IMR-90 (cell line): ENCODE measurements around the gene TRPM1. TPM values are rescaled to one million over a fixed set of nuclear protein-coding genes. Genes with fewer than 3 reads are reported as not detected.

ENCODE experiments used
- ATAC-seq: fragments of 200-7000 bp; cut with Tn5 transposase; 2 replicates; pipeline ENCODE4 v1.9.1; 2020; ENCODE audit warnings: low read depth, mild to moderate bottlenecking, moderate library complexity
- BruUV-seq: library from RNA; stranded (reverse); fragments of 400-500 nt; replicated peaks from 2 replicates; lab custom pipeline; 2021; lab: Mats Ljungman, UMichigan
- CTCF ChIA-PET: fragments of 300-600 bp; formaldehyde crosslinking; extraction: SDS; loops from one replicate; lab custom pipeline; 2021; ENCODE audit warnings: antibody characterized with exemption; lab: Yijun Ruan, JAX
- POLR2A ChIA-PET: fragments of 300-600 bp; sonication (Branson Sonifier 250); formaldehyde crosslinking; loops from one replicate; lab custom pipeline; 2022; ENCODE audit warnings: antibody characterized with exemption; ENCODE audit not compliant: unreplicated experiment; lab: Charles Lee
- DNase-seq: peaks from one replicate; pipeline ENCODE4 v3.0.0; 2013
- H2AFZ ChIP-seq: replicated peaks from 2 replicates; pipeline ENCODE3; 2013; ENCODE audit warnings: low read length, mild to moderate bottlenecking; ENCODE audit not compliant: poor library complexity
- H2AK5ac ChIP-seq: 2 replicates; pipeline ENCODE4 v1.6.1; 2013; ENCODE audit warnings: low read depth, low read length, inconsistent platforms
- H2AK9ac ChIP-seq: replicated peaks from 2 replicates; pipeline ENCODE3; 2013; ENCODE audit warnings: mild to moderate bottlenecking, low read depth, low read length, moderate library complexity; ENCODE audit not compliant: poor library complexity
- H2BK120ac ChIP-seq: 2 replicates; pipeline ENCODE4 v1.6.1; 2013; ENCODE audit warnings: low read depth, low read length, inconsistent platforms
- H2BK15ac ChIP-seq: 3 replicates; pipeline ENCODE4 v1.6.1; 2013; ENCODE audit warnings: low read depth, low read length, inconsistent platforms
- H2BK20ac ChIP-seq: 2 replicates; pipeline ENCODE4 v1.6.1; 2013; ENCODE audit warnings: low read depth, mild to moderate bottlenecking, inconsistent platforms, low read length, moderate library complexity
- H2BK5ac ChIP-seq: 2 replicates; pipeline ENCODE4 v1.6.1; 2013; ENCODE audit warnings: mild to moderate bottlenecking, low read depth, low read length, inconsistent platforms; ENCODE audit not compliant: poor library complexity, severe bottlenecking
- H3K14ac ChIP-seq: replicated peaks from 2 replicates; pipeline ENCODE4 v1.6.1; 2013; ENCODE audit warnings: low read depth, low read length, inconsistent platforms
- H3K18ac ChIP-seq: 2 replicates; pipeline ENCODE4 v1.6.1; 2013; ENCODE audit warnings: low read depth, low read length, control low read depth
- H3K23ac ChIP-seq: 2 replicates; pipeline ENCODE4 v1.6.1; 2013; ENCODE audit warnings: low read depth, low read length, inconsistent platforms
- H3K27ac ChIP-seq: 2 replicates; pipeline ENCODE4 v1.5.1; 2013; ENCODE audit warnings: mild to moderate bottlenecking, control low read depth, low read length; ENCODE audit not compliant: insufficient read depth
- H3K27me3 ChIP-seq: 2 replicates; pipeline ENCODE4 v1.6.1; 2013; ENCODE audit warnings: low read length; ENCODE audit not compliant: control insufficient read depth, insufficient read depth
- H3K36me3 ChIP-seq: 2 replicates; pipeline ENCODE4 v1.6.1; 2013; ENCODE audit warnings: low read length, mixed read lengths; ENCODE audit not compliant: control insufficient read depth, insufficient read depth
- H3K4ac ChIP-seq: 2 replicates; pipeline ENCODE4 v1.6.1; 2013; ENCODE audit warnings: low read depth, low read length, inconsistent platforms
- H3K4me1 ChIP-seq: 2 replicates; pipeline ENCODE4 v1.6.1; 2013; ENCODE audit warnings: low read length, mixed read lengths; ENCODE audit not compliant: control insufficient read depth, insufficient read depth
- H3K4me2 ChIP-seq: 2 replicates; pipeline ENCODE4 v1.6.1; 2013; ENCODE audit warnings: low read depth, mild to moderate bottlenecking, control low read depth, low read length, moderate library complexity
- H3K4me3 ChIP-seq: 2 replicates; pipeline ENCODE4 v1.5.1; 2013; ENCODE audit warnings: low read depth, mild to moderate bottlenecking, control low read depth, low read length, moderate library complexity; ENCODE audit not compliant: insufficient read depth
- H3K56ac ChIP-seq: 2 replicates; pipeline ENCODE4 v1.6.1; 2013; ENCODE audit warnings: low read length, inconsistent platforms; ENCODE audit not compliant: insufficient read depth; ENCODE audit errors: extremely low read depth
- H3K79me1 ChIP-seq, 2 experiments: 2 replicates each; pipeline ENCODE4 v1.6.1; 2013; ENCODE audit warnings: low read length in 2 of 2, inconsistent platforms in 1 of 2, low read depth in 1 of 2
- H3K9ac ChIP-seq: 2 replicates; pipeline ENCODE4 v1.6.1; 2013; ENCODE audit warnings: low read depth, low read length, control low read depth
- H3K9me1 ChIP-seq: 2 replicates; pipeline ENCODE4 v1.6.1; 2013; ENCODE audit warnings: low read length, inconsistent platforms; ENCODE audit not compliant: insufficient read depth
- H3K9me3 ChIP-seq: 2 replicates; pipeline ENCODE4 v1.6.1; 2013; ENCODE audit warnings: low read length; ENCODE audit not compliant: control insufficient read depth, insufficient read depth
- H4K20me1 ChIP-seq: 2 replicates; pipeline ENCODE4 v1.6.1; 2013; ENCODE audit warnings: low read length, inconsistent platforms; ENCODE audit not compliant: insufficient read depth
- H4K5ac ChIP-seq: 2 replicates; pipeline ENCODE4 v1.6.1; 2013; ENCODE audit warnings: mild to moderate bottlenecking, low read depth, low read length, control low read depth
- H4K8ac ChIP-seq, 2 experiments: 2 replicates each; pipeline ENCODE4 v1.6.1; 2013; ENCODE audit warnings: low read depth in 2 of 2, low read length in 2 of 2, control low read depth in 1 of 2, inconsistent platforms in 1 of 2
- H4K91ac ChIP-seq: 2 replicates; pipeline ENCODE4 v1.6.1; 2013; ENCODE audit warnings: low read depth, low read length, inconsistent platforms; ENCODE audit not compliant: insufficient read depth
- CEBPB ChIP-seq: IDR thresholded peaks from 2 replicates; pipeline ENCODE4 v1.6.1; 2012; ENCODE audit warnings: low read depth, low read length, improper control_type of control experiment
- MAZ ChIP-seq: IDR thresholded peaks from 2 replicates; pipeline ENCODE4 v1.6.1; 2012; ENCODE audit warnings: low read depth, mild to moderate bottlenecking, low read length, improper control_type of control experiment, moderate library complexity, borderline replicate concordance
- WGBS, 2 experiments: methylation state at CpG; one replicate each; pipeline versions ENCODE4 v1.1.5 to v1.1.7; 2013; ENCODE audit warnings: missing lambda C conversion rate in 2 of 2; ENCODE audit not compliant: insufficient read length in 1 of 2; ENCODE audit errors: extremely low coverage in 2 of 2; 5-methylcytosine and 5-hydroxymethylcytosine counted together
- dilution Hi-C: fragments of 300-500 bp; cut with HindIII; formaldehyde crosslinking; loops from one replicate; pipeline ENCODE4 v1.14.3; 2018; ENCODE audit warnings: low sequenced_read_pairs; ENCODE audit not compliant: unreplicated experiment
- in situ Hi-C: fragments of 300-500 bp; cut with MboI; formaldehyde crosslinking; loops from 3 replicates; pipeline ENCODE4 v1.14.3; 2019; ENCODE audit warnings: low sequenced_read_pairs, inconsistent platforms, mixed read lengths
- intact Hi-C: fragments of 100-400 bp; cut with micrococcal nuclease; formaldehyde crosslinking; loops from 2 replicates; pipeline ENCODE4 v1.10.0; 2022
- polyA plus RNA-seq, 3 experiments: library from polyadenylated mRNA; depleted of rRNA; stranded (reverse); fragments of >200 nt; gene quantifications; 2 replicates each; pipeline ENCODE4 v1.2.3, GENCODE V29; 2012; ENCODE audit warnings: low replicate concordance in 1 of 3
- total RNA-seq: library from RNA; depleted of rRNA; stranded (reverse); fragments of >200 nt; gene quantifications from 2 replicates; pipeline ENCODE4 v1.2.3, GENCODE V29; 2012

Gene TRPM1
- total and polyA plus RNA-seq, 2 of the 4 experiments (the other 2 are of a cell fraction): not detected

DNA sequence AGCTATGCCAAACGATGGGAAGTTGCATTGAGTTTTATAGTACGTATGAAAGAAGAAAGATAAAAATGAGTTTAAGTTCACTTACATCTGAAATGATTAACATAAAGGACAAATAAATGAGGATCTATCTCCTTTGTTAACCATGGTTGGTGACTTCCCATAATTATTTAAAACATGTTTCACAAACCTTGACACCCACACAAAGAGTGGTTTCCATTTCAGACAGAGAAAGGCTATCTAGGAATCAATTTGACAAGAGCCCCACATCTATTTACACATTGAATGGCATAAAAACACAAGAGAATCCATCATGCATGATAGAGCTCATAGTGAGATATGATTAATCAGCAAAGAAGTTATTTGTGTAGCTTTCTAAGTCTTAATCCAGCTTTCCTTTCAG is 95.9 kb downstream of the TRPM1 start:
- no peaks in the 10 kb centered on the region for H4K20me1 ChIP-seq
- H2BK120ac ChIP-seq: no peak overlapping the region
- no peak for DNase-seq
- ChIA-PET CTCF (interaction anchor here (1.1 kb wide), 1 partner anchor 11 kb away, joined by 6 read pairs; no protein-coding TSS in a partner anchor), POLR2A (no interaction called here)
- H3K9me1 ChIP-seq: peaks cover 2% of the 10 kb centered on the region; the same call in 1 of the 2 replicates
- no peak overlapping the region for H2AFZ ChIP-seq
- H3K9me3 ChIP-seq: no peaks in the 10 kb centered on the region
- H3K4me2 ChIP-seq: no peak overlapping the region
- no peaks in the 10 kb centered on the region for H3K36me3 ChIP-seq
- intact Hi-C loops: no loop called here
- peaks cover 2% of the 10 kb centered on the region for H3K4me1 ChIP-seq
- no peak overlapping the region for H3K23ac ChIP-seq
- no peak overlapping the region for H3K27ac ChIP-seq
- no peak overlapping the region for H3K4ac ChIP-seq
- no CpG with 5 or more reads among the region's 2 CpGs for WGBS, 2 experiments
- dilution Hi-C loops: no loop called here
- in situ Hi-C loops: no loop called here
- no peak overlapping the region for H2BK15ac ChIP-seq
- no peak overlapping the region for H3K4me3 ChIP-seq
- no peak for ATAC-seq
- no peak overlapping the region for H2AK9ac ChIP-seq
- H3K27me3 ChIP-seq: peaks cover 4% of the 10 kb centered on the region
- no peak overlapping the region for H4K91ac ChIP-seq
- BruUV-seq: no TSS peak
- no peak overlapping the region for H3K56ac ChIP-seq
- H3K9ac ChIP-seq: no peak overlapping the region
- TF ChIP-seq CEBPB (no peak), MAZ (no peak)
- H2BK20ac ChIP-seq: no peak overlapping the region
- H4K5ac ChIP-seq: no peak overlapping the region
- no peak overlapping the region for H2BK5ac ChIP-seq
- no peak overlapping the region for H4K8ac ChIP-seq
- no peak overlapping the region for H3K18ac ChIP-seq
- no peak overlapping the region for H3K14ac ChIP-seq
- H2AK5ac ChIP-seq: no peak overlapping the region
- H3K79me1 ChIP-seq: no peaks in the 10 kb centered on the region
